IMR-90 (cell line): ENCODE results near the gene VN1R2. TPM values are rescaled to one million over a fixed set of nuclear protein-coding genes. Genes with fewer than 3 reads are reported as not detected.
"Not testable (repeated sequence)": the region's sequence is repeated elsewhere in the genome, so short reads cannot be mapped to it uniquely, and the experiment has no call there.

Experiments used
- ATAC-seq: fragments of 200-7000 bp; cut with Tn5 transposase; 2 replicates; pipeline ENCODE4 v1.9.1; 2020; ENCODE audit warnings: low read depth, mild to moderate bottlenecking, moderate library complexity
- BruUV-seq: library from RNA; stranded (reverse); fragments of 400-500 nt; replicated peaks from 2 replicates; lab custom pipeline; 2021; lab: Mats Ljungman, UMichigan
- CTCF ChIA-PET: fragments of 300-600 bp; formaldehyde crosslinking; extraction: SDS; loops from one replicate; lab custom pipeline; 2021; ENCODE audit warnings: antibody characterized with exemption; lab: Yijun Ruan, JAX
- POLR2A ChIA-PET: fragments of 300-600 bp; sonication (Branson Sonifier 250); formaldehyde crosslinking; loops from one replicate; lab custom pipeline; 2022; ENCODE audit warnings: antibody characterized with exemption; ENCODE audit not compliant: unreplicated experiment; lab: Charles Lee
- DNase-seq: peaks from one replicate; pipeline ENCODE4 v3.0.0; 2013
- H2AFZ ChIP-seq: replicated peaks from 2 replicates; pipeline ENCODE3; 2013; ENCODE audit warnings: low read length, mild to moderate bottlenecking; ENCODE audit not compliant: poor library complexity
- H2AK5ac ChIP-seq: 2 replicates; pipeline ENCODE4 v1.6.1; 2013; ENCODE audit warnings: low read depth, low read length, inconsistent platforms
- H2AK9ac ChIP-seq: replicated peaks from 2 replicates; pipeline ENCODE3; 2013; ENCODE audit warnings: mild to moderate bottlenecking, low read depth, low read length, moderate library complexity; ENCODE audit not compliant: poor library complexity
- H2BK120ac ChIP-seq: 2 replicates; pipeline ENCODE4 v1.6.1; 2013; ENCODE audit warnings: low read depth, low read length, inconsistent platforms
- H2BK15ac ChIP-seq: 3 replicates; pipeline ENCODE4 v1.6.1; 2013; ENCODE audit warnings: low read depth, low read length, inconsistent platforms
- H2BK20ac ChIP-seq: 2 replicates; pipeline ENCODE4 v1.6.1; 2013; ENCODE audit warnings: low read depth, mild to moderate bottlenecking, inconsistent platforms, low read length, moderate library complexity
- H2BK5ac ChIP-seq: 2 replicates; pipeline ENCODE4 v1.6.1; 2013; ENCODE audit warnings: mild to moderate bottlenecking, low read depth, low read length, inconsistent platforms; ENCODE audit not compliant: poor library complexity, severe bottlenecking
- H3K14ac ChIP-seq: replicated peaks from 2 replicates; pipeline ENCODE4 v1.6.1; 2013; ENCODE audit warnings: low read depth, low read length, inconsistent platforms
- H3K18ac ChIP-seq: 2 replicates; pipeline ENCODE4 v1.6.1; 2013; ENCODE audit warnings: low read depth, low read length, control low read depth
- H3K23ac ChIP-seq: 2 replicates; pipeline ENCODE4 v1.6.1; 2013; ENCODE audit warnings: low read depth, low read length, inconsistent platforms
- H3K27ac ChIP-seq: 2 replicates; pipeline ENCODE4 v1.5.1; 2013; ENCODE audit warnings: mild to moderate bottlenecking, control low read depth, low read length; ENCODE audit not compliant: insufficient read depth
- H3K27me3 ChIP-seq: 2 replicates; pipeline ENCODE4 v1.6.1; 2013; ENCODE audit warnings: low read length; ENCODE audit not compliant: control insufficient read depth, insufficient read depth
- H3K36me3 ChIP-seq: 2 replicates; pipeline ENCODE4 v1.6.1; 2013; ENCODE audit warnings: low read length, mixed read lengths; ENCODE audit not compliant: control insufficient read depth, insufficient read depth
- H3K4ac ChIP-seq: 2 replicates; pipeline ENCODE4 v1.6.1; 2013; ENCODE audit warnings: low read depth, low read length, inconsistent platforms
- H3K4me1 ChIP-seq: 2 replicates; pipeline ENCODE4 v1.6.1; 2013; ENCODE audit warnings: low read length, mixed read lengths; ENCODE audit not compliant: control insufficient read depth, insufficient read depth
- H3K4me2 ChIP-seq: 2 replicates; pipeline ENCODE4 v1.6.1; 2013; ENCODE audit warnings: low read depth, mild to moderate bottlenecking, control low read depth, low read length, moderate library complexity
- H3K4me3 ChIP-seq: 2 replicates; pipeline ENCODE4 v1.5.1; 2013; ENCODE audit warnings: low read depth, mild to moderate bottlenecking, control low read depth, low read length, moderate library complexity; ENCODE audit not compliant: insufficient read depth
- H3K56ac ChIP-seq: 2 replicates; pipeline ENCODE4 v1.6.1; 2013; ENCODE audit warnings: low read length, inconsistent platforms; ENCODE audit not compliant: insufficient read depth; ENCODE audit errors: extremely low read depth
- H3K79me1 ChIP-seq, 2 experiments: 2 replicates each; pipeline ENCODE4 v1.6.1; 2013; ENCODE audit warnings: low read length in 2 of 2, inconsistent platforms in 1 of 2, low read depth in 1 of 2
- H3K9ac ChIP-seq: 2 replicates; pipeline ENCODE4 v1.6.1; 2013; ENCODE audit warnings: low read depth, low read length, control low read depth
- H3K9me1 ChIP-seq: 2 replicates; pipeline ENCODE4 v1.6.1; 2013; ENCODE audit warnings: low read length, inconsistent platforms; ENCODE audit not compliant: insufficient read depth
- H3K9me3 ChIP-seq: 2 replicates; pipeline ENCODE4 v1.6.1; 2013; ENCODE audit warnings: low read length; ENCODE audit not compliant: control insufficient read depth, insufficient read depth
- H4K20me1 ChIP-seq: 2 replicates; pipeline ENCODE4 v1.6.1; 2013; ENCODE audit warnings: low read length, inconsistent platforms; ENCODE audit not compliant: insufficient read depth
- H4K5ac ChIP-seq: 2 replicates; pipeline ENCODE4 v1.6.1; 2013; ENCODE audit warnings: mild to moderate bottlenecking, low read depth, low read length, control low read depth
- H4K8ac ChIP-seq, 2 experiments: 2 replicates each; pipeline ENCODE4 v1.6.1; 2013; ENCODE audit warnings: low read depth in 2 of 2, low read length in 2 of 2, control low read depth in 1 of 2, inconsistent platforms in 1 of 2
- H4K91ac ChIP-seq: 2 replicates; pipeline ENCODE4 v1.6.1; 2013; ENCODE audit warnings: low read depth, low read length, inconsistent platforms; ENCODE audit not compliant: insufficient read depth
- WGBS, 2 experiments: methylation state at CpG; one replicate each; pipeline versions ENCODE4 v1.1.5 to v1.1.7; 2013; ENCODE audit warnings: missing lambda C conversion rate in 2 of 2; ENCODE audit not compliant: insufficient read length in 1 of 2; ENCODE audit errors: extremely low coverage in 2 of 2; 5-methylcytosine and 5-hydroxymethylcytosine counted together
- dilution Hi-C: fragments of 300-500 bp; cut with HindIII; formaldehyde crosslinking; loops from one replicate; pipeline ENCODE4 v1.14.3; 2018; ENCODE audit warnings: low sequenced_read_pairs; ENCODE audit not compliant: unreplicated experiment
- in situ Hi-C: fragments of 300-500 bp; cut with MboI; formaldehyde crosslinking; loops from 3 replicates; pipeline ENCODE4 v1.14.3; 2019; ENCODE audit warnings: low sequenced_read_pairs, inconsistent platforms, mixed read lengths
- intact Hi-C: fragments of 100-400 bp; cut with micrococcal nuclease; formaldehyde crosslinking; loops from 2 replicates; pipeline ENCODE4 v1.10.0; 2022
- polyA plus RNA-seq, 3 experiments: library from polyadenylated mRNA; depleted of rRNA; stranded (reverse); fragments of >200 nt; gene quantifications; 2 replicates each; pipeline ENCODE4 v1.2.3, GENCODE V29; 2012; ENCODE audit warnings: low replicate concordance in 1 of 3
- total RNA-seq: library from RNA; depleted of rRNA; stranded (reverse); fragments of >200 nt; gene quantifications from 2 replicates; pipeline ENCODE4 v1.2.3, GENCODE V29; 2012

The VN1R2 gene
- total and polyA plus RNA-seq, 2 of the 4 experiments (the other 2 are of a cell fraction): not detected

DNA sequence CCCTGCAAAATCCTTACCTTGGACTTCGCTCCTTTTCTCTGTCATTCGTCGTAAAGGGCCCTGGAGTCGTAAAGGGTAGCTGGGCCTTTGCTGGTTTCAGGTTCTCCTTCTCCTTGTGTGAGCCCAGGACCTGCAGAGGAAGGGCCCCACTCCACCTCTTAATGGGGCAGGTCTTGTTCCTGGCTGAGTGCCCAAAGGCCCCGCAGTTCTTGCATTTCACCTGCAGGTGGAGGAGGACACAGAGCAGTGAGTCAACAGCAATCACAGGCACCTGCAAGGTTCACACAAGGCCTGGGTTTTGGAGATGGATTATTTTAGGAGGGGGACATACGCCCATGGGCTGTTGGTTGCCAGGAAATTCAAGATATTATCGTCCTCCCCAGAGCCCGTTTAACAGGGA, 43.2 kb downstream of the VN1R2 start:
- H3K14ac ChIP-seq, H4K8ac ChIP-seq, H3K27ac ChIP-seq, H3K4me1 ChIP-seq, H3K27me3 ChIP-seq, ATAC-seq, H3K9me1 ChIP-seq, H3K4me3 ChIP-seq, H3K18ac ChIP-seq, H2AK5ac ChIP-seq, H4K20me1 ChIP-seq, H2BK15ac ChIP-seq, POLR2A ChIA-PET, H4K91ac ChIP-seq, H3K79me1 ChIP-seq, H2BK120ac ChIP-seq, H4K5ac ChIP-seq, dilution Hi-C loops, H2BK20ac ChIP-seq, H2AFZ ChIP-seq, DNase-seq, BruUV-seq, H3K9ac ChIP-seq, H3K23ac ChIP-seq, H2AK9ac ChIP-seq, CTCF ChIA-PET, H3K4me2 ChIP-seq, intact Hi-C loops, H3K36me3 ChIP-seq, H2BK5ac ChIP-seq, in situ Hi-C loops, H3K56ac ChIP-seq, H3K4ac ChIP-seq, H3K9me3 ChIP-seq: not testable (repeated sequence)
- WGBS, 2 experiments: no CpG with 5 or more reads among the region's 8 CpGs
